Hepatocyte (in vitro differentiated cells): ENCODE measurements around the gene FBXL7. TPM values are rescaled to one million over a fixed set of nuclear protein-coding genes. Genes with fewer than 3 reads are reported as not detected.
A peak's percentile ranks its signal among the peaks of the same experiment; 100 is the strongest.

Source experiments
- DNase-seq: peaks from one replicate; pipeline ENCODE4 v3.0.0-alpha.2; 2016; ENCODE audit warnings: low spot score
- H2AFZ ChIP-seq: fragments of 200-600 bp; sonication (generic); 2 replicates; pipeline ENCODE4 v1.6.0; 2016; ENCODE audit warnings: antibody characterized with exemption, mild to moderate bottlenecking
- H3K27ac ChIP-seq: fragments of 200-600 bp; sonication (generic); 2 replicates; pipeline ENCODE4 v1.5.1; 2016; ENCODE audit warnings: mild to moderate bottlenecking
- H3K27me3 ChIP-seq: fragments of 200-600 bp; sonication (generic); 2 replicates; pipeline ENCODE4 v1.6.1; 2016
- H3K36me3 ChIP-seq: fragments of 200-600 bp; sonication (generic); replicated peaks from 2 replicates; pipeline ENCODE4 v1.5.1; 2016; ENCODE audit warnings: low read depth; ENCODE audit not compliant: insufficient read depth
- H3K4me1 ChIP-seq: fragments of 200-600 bp; sonication (generic); 2 replicates; pipeline ENCODE4 v1.5.1; 2016; ENCODE audit warnings: mild to moderate bottlenecking, moderate library complexity; ENCODE audit not compliant: insufficient read depth
- H3K4me2 ChIP-seq: fragments of 200-600 bp; sonication (generic); 2 replicates; pipeline ENCODE4 v1.6.0; 2016
- H3K4me3 ChIP-seq: fragments of 200-600 bp; sonication (generic); 2 replicates; pipeline ENCODE4 v1.5.1; 2016; ENCODE audit warnings: mild to moderate bottlenecking
- H3K79me2 ChIP-seq: fragments of 200-600 bp; sonication (generic); 2 replicates; pipeline ENCODE4 v1.6.0; 2017; ENCODE audit warnings: mild to moderate bottlenecking
- H3K9me2 ChIP-seq: fragments of 200-600 bp; sonication (generic); replicated peaks from 2 replicates; pipeline ENCODE4 v1.6.0; 2017; ENCODE audit warnings: mild to moderate bottlenecking; ENCODE audit not compliant: insufficient read depth
- H3K9me3 ChIP-seq: fragments of 200-600 bp; sonication (generic); 2 replicates; pipeline ENCODE4 v1.5.1; 2016; ENCODE audit warnings: low read depth, mild to moderate bottlenecking
- H4K20me1 ChIP-seq: fragments of 200-600 bp; sonication (generic); 2 replicates; pipeline ENCODE4 v1.6.0; 2016; ENCODE audit warnings: mild to moderate bottlenecking; ENCODE audit not compliant: insufficient read depth, poor library complexity, severe bottlenecking
- EZH2 ChIP-seq: fragments of 200-600 bp; sonication (generic); IDR thresholded peaks from 2 replicates; pipeline ENCODE4 v1.6.1; 2016; ENCODE audit warnings: antibody characterized with exemption, mild to moderate bottlenecking, borderline replicate concordance
- EZH2phosphoT487 ChIP-seq: fragments of 200-600 bp; sonication (generic); IDR thresholded peaks from one replicate; pipeline ENCODE4 v1.6.1; 2018; ENCODE audit warnings: antibody characterized with exemption, mild to moderate bottlenecking, low read depth, moderate library complexity; ENCODE audit not compliant: unreplicated experiment, severe bottlenecking
- WGBS: methylation state at CpG from one replicate; pipeline ENCODE4 v1.1.6; 2016; ENCODE audit warnings: low lambda C conversion rate; ENCODE audit errors: missing lambda C conversion rate; 5-methylcytosine and 5-hydroxymethylcytosine counted together
- polyA plus RNA-seq: library from polyadenylated mRNA; unstranded; fragments of >200 nt; fragmentation: Nextera tagmentation; extraction: Ambion mirVana; gene quantifications from 2 replicates; pipeline ENCODE4 v1.2.1, GENCODE V29; 2016
- total RNA-seq: library from RNA; depleted of rRNA; stranded (reverse); fragments of >200 nt; gene quantifications from 2 replicates; pipeline ENCODE4 v1.2.3, GENCODE V29; 2014
- TF ChIP-seq, protein P1 (sequence below): fragments of 200-600 bp; sonication (generic); IDR thresholded peaks from 2 replicates; pipeline ENCODE4 v1.5.1; 2016; ENCODE audit warnings: antibody characterized with exemption, mild to moderate bottlenecking; ENCODE audit not compliant: poor library complexity

Gene FBXL7
- total and polyA plus RNA-seq, 2 experiments from 2014 or later, result 8.4 to 10.3 TPM

DNA sequence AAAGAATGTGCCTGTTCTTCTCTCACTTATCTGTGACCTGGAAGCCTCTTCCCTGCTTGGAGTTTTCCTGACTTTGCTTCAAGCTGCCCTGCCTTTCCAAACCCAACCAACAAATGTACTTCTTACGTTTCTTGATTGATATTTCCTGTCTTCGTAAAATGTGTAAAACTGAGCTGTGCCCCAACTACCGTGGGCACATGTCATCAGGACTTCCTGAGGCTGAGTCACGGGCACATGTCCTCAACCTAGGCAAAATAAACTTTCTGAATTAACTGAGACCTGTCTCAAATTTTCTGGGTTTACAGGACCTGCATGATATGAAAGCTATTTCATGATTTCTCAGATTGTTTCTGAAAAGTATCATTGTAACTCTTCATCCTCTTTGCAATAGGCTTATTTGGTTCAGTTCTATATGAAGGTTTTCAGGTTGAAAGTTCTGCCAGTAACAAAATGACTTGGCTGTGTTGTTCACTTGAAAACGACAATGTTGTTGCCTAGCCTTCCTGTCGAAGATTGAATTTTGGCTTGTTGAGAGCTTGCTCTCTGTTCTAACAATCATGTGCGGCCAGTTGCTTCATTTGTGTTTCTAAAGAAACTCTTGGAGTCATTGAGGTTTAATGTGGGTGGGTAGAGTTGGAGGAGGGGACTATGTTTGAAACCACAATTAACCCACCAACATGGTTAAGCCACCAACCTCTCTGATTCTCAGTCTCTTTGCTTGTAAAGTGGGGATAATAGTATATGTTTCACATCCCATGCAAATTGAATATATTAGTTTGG lies 145.6 kb downstream of the FBXL7 start:
- no peaks in the 10 kb centered on the region for H3K36me3 ChIP-seq
- no peaks in the 10 kb centered on the region for H3K9me3 ChIP-seq
- 73% methylated on average over 7 of the region's 7 CpGs for WGBS
- no peak overlapping the region for H3K4me2 ChIP-seq
- H4K20me1 ChIP-seq, result peaks cover 8% of the 10 kb centered on the region
- peaks cover 6% of the 10 kb centered on the region for H3K79me2 ChIP-seq
- H3K9me2 ChIP-seq, result no peaks in the 10 kb centered on the region
- no peak for TF ChIP-seq EZH2phosphoT487
- TF ChIP-seq, protein P1, sequence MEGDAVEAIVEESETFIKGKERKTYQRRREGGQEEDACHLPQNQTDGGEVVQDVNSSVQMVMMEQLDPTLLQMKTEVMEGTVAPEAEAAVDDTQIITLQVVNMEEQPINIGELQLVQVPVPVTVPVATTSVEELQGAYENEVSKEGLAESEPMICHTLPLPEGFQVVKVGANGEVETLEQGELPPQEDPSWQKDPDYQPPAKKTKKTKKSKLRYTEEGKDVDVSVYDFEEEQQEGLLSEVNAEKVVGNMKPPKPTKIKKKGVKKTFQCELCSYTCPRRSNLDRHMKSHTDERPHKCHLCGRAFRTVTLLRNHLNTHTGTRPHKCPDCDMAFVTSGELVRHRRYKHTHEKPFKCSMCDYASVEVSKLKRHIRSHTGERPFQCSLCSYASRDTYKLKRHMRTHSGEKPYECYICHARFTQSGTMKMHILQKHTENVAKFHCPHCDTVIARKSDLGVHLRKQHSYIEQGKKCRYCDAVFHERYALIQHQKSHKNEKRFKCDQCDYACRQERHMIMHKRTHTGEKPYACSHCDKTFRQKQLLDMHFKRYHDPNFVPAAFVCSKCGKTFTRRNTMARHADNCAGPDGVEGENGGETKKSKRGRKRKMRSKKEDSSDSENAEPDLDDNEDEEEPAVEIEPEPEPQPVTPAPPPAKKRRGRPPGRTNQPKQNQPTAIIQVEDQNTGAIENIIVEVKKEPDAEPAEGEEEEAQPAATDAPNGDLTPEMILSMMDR, result no peak
- TF ChIP-seq EZH2, result no peak
- H3K27ac ChIP-seq, result no peak overlapping the region
- H3K27me3 ChIP-seq, result no peaks in the 10 kb centered on the region
- H3K4me3 ChIP-seq, result no peak overlapping the region
- H3K4me1 ChIP-seq, result no peaks in the 10 kb centered on the region
- DNase-seq, result no peak
- no peak overlapping the region for H2AFZ ChIP-seq

GRCh38 chr5:15646371-15646770 lies 146.4 kb downstream of the FBXL7 start:
- Histone ChIP-seq H3K36me3 (no peaks in the 10 kb centered on the region), H3K9me2 (no peaks in the 10 kb centered on the region), H3K4me3 (no peak overlapping the region), H2AFZ (no peak overlapping the region), H3K27me3 (no peaks in the 10 kb centered on the region), H4K20me1 (peaks cover 8% of the 10 kb centered on the region), H3K27ac (no peak overlapping the region), H3K79me2 (peaks cover 2% of the 10 kb centered on the region), H3K9me3 (no peaks in the 10 kb centered on the region), H3K4me1 (no peaks in the 10 kb centered on the region), H3K4me2 (no peak overlapping the region)
- WGBS, result 69% methylated on average over 4 of the region's 4 CpGs
- DNase-seq, result peak; percentile 4
- TF ChIP-seq, protein P1, result no peak
- TF ChIP-seq EZH2phosphoT487 (no peak), EZH2 (no peak)

DNA sequence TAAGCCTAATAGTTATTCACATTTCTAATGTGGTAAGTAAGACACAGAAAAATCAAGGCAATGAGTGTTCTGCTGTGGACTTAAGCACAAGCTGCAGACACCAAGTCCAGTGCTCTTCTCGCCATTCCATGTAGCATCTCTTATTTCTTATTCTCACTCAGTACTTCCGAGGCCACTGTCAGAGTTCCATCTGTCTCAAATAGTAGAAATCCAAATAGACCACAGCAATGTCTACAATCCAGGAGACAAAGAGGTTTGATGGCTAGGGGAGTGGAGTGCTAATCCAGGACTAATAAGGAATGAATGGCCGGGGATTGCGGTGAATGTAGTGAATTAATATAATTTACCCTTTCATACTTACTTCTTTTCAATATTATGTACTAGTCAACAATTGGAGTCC lies 147.3 kb downstream of the FBXL7 start:
- H2AFZ ChIP-seq, result no peak overlapping the region
- H3K27ac ChIP-seq, result no peak overlapping the region
- H3K9me3 ChIP-seq, result no peaks in the 10 kb centered on the region
- H3K79me2 ChIP-seq, result no peaks in the 10 kb centered on the region
- WGBS, result 92% methylated on average over 4 of the region's 4 CpGs
- H3K36me3 ChIP-seq, result no peaks in the 10 kb centered on the region
- H4K20me1 ChIP-seq, result peaks cover 5% of the 10 kb centered on the region
- H3K4me2 ChIP-seq, result no peak overlapping the region
- H3K27me3 ChIP-seq, result no peaks in the 10 kb centered on the region
- H3K9me2 ChIP-seq, result no peaks in the 10 kb centered on the region
- no peak overlapping the region for H3K4me3 ChIP-seq
- H3K4me1 ChIP-seq, result no peaks in the 10 kb centered on the region
- TF ChIP-seq EZH2, result no peak
- no peak for TF ChIP-seq EZH2phosphoT487
- TF ChIP-seq, protein P1, result no peak
- no peak for DNase-seq
